Suprapubic skin (tissue), 4 donors: ENCODE measurements around the gene WASF2. TPM values are rescaled to one million over a fixed set of nuclear protein-coding genes. Genes with fewer than 3 reads are reported as not detected.
A peak's percentile ranks its signal among the peaks of the same experiment; 100 is the strongest.
"Not testable (repeated sequence)": the region's sequence is repeated elsewhere in the genome, so short reads cannot be mapped to it uniquely, and the experiment has no call there.

ENCODE experiments used
- DNase-seq, 2 donors: peaks; one replicate each; pipeline ENCODE4 v3.0.0-alpha.2; 2019; ENCODE audit warnings: low spot score in 2 of 2
- H3K27ac ChIP-seq: fragments of 200-600 bp; sonication (generic); one replicate; pipeline ENCODE4 v1.5.1; 2019
- H3K27me3 ChIP-seq: fragments of 200-600 bp; sonication (generic); one replicate; pipeline ENCODE4 v1.5.1; 2019
- H3K36me3 ChIP-seq: fragments of 200-600 bp; sonication (generic); one replicate; pipeline ENCODE4 v1.5.1; 2019
- H3K4me1 ChIP-seq: fragments of 200-600 bp; sonication (generic); one replicate; pipeline ENCODE4 v1.5.1; 2019
- H3K4me3 ChIP-seq: fragments of 200-600 bp; sonication (generic); one replicate; pipeline ENCODE4 v1.5.1; 2019; ENCODE audit warnings: mild to moderate bottlenecking
- H3K9me3 ChIP-seq: fragments of 200-600 bp; sonication (generic); one replicate; pipeline ENCODE4 v1.5.1; 2019
- EP300 ChIP-seq: sonication (generic); formaldehyde crosslinking; IDR thresholded peaks from one replicate; pipeline ENCODE4 v1.6.1; 2017; ENCODE audit warnings: antibody characterized with exemption
- POLR2A ChIP-seq, 2 donors: fragments of 450-650 bp; IDR thresholded peaks; one replicate each; pipeline ENCODE4 v1.6.1; 2017; ENCODE audit warnings: antibody characterized with exemption in 2 of 2, mild to moderate bottlenecking in 2 of 2, moderate library complexity in 2 of 2
- POLR2AphosphoS5 ChIP-seq, 3 donors: sonication (generic); formaldehyde crosslinking; IDR thresholded peaks; one replicate each; pipeline ENCODE4 v1.6.1; 2017; ENCODE audit warnings: antibody characterized with exemption in 3 of 3
- WGBS: methylation state at CpG from one replicate; pipeline ENCODE4 v1.1.5; 2018; 5-methylcytosine and 5-hydroxymethylcytosine counted together
- total RNA-seq, 4 donors: library from RNA; depleted of rRNA; stranded (reverse); fragments of >200 nt; gene quantifications; one replicate each; pipeline ENCODE4 v1.1.0, GENCODE V29; 2016
- TF ChIP-seq, protein P1 (sequence below), 2 donors: fragments of 200-600 bp in 1 of 2; fragments of 450-650 bp in 1 of 2; sonication (generic) in 1 of 2; IDR thresholded peaks; one replicate each; pipeline ENCODE4 v1.5.1; 2016 to 2019; ENCODE audit warnings: antibody characterized with exemption in 2 of 2, mild to moderate bottlenecking in 1 of 2, moderate library complexity in 1 of 2

Gene WASF2
- total RNA-seq, 4 donors from 2014 or later, result 69.0 to 96.0 (median 90.4) TPM

DNA sequence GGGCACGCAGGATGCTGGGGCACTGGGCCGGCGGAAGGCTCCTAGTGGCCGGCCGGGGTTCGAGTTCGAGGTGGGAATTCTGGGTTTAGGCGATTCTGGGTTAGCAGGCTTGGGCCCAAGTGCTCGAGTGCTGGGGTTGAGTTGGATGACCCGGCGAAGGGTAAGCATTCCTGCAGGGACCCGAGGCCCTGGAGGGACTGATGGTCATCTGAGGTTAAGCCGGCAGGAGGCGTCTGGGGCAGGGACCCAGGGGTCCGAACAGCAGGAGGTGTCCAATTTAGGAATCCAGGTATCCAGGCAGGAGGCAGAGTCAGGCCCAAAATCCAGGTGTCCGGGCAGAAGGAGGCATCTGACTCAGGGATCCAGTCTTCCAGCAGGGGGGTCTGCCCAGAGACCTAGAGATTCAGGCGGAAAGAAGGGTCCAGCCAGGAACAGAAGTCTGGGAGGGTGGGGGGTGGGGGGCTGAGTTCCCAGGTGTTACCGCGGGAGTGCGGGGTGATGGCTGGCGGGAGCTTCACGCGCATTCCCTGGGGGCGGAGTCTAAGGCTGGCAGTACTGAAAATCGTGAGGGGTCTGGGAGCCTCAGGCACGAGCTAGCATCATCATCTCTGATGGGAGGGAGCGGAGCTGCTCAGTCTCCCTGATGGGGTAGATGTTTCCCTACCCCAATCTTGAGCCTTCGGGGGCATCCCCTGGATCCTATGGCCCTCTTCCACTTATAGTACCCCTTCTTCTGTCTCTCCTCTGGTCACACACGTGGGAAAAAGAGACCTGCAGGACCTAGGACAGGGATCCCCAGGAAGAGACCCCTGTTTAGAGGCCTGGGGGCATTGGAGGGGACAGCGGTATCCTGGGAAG is 97.0 kb downstream of the WASF2 start:
- peaks cover 39% of the 10 kb centered on the region for H3K4me1 ChIP-seq
- no peak for DNase-seq
- no peak overlapping the region for H3K27ac ChIP-seq
- WGBS, result 64% methylated on average over 18 of the region's 30 CpGs
- H3K4me3 ChIP-seq, result peak overlapping the region; percentile 48
- H3K27me3 ChIP-seq, result no peaks in the 10 kb centered on the region
- no peaks in the 10 kb centered on the region for H3K36me3 ChIP-seq
- TF ChIP-seq EP300, result no peak
- TF ChIP-seq POLR2AphosphoS5 (IDR thresholded peaks at IDR 0.05), result no peak
- TF ChIP-seq POLR2A (IDR thresholded peaks at IDR 0.05), result no peak
- TF ChIP-seq, protein P1, sequence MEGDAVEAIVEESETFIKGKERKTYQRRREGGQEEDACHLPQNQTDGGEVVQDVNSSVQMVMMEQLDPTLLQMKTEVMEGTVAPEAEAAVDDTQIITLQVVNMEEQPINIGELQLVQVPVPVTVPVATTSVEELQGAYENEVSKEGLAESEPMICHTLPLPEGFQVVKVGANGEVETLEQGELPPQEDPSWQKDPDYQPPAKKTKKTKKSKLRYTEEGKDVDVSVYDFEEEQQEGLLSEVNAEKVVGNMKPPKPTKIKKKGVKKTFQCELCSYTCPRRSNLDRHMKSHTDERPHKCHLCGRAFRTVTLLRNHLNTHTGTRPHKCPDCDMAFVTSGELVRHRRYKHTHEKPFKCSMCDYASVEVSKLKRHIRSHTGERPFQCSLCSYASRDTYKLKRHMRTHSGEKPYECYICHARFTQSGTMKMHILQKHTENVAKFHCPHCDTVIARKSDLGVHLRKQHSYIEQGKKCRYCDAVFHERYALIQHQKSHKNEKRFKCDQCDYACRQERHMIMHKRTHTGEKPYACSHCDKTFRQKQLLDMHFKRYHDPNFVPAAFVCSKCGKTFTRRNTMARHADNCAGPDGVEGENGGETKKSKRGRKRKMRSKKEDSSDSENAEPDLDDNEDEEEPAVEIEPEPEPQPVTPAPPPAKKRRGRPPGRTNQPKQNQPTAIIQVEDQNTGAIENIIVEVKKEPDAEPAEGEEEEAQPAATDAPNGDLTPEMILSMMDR (IDR thresholded peaks at IDR 0.05), result no peak
- no peaks in the 10 kb centered on the region for H3K9me3 ChIP-seq

DNA sequence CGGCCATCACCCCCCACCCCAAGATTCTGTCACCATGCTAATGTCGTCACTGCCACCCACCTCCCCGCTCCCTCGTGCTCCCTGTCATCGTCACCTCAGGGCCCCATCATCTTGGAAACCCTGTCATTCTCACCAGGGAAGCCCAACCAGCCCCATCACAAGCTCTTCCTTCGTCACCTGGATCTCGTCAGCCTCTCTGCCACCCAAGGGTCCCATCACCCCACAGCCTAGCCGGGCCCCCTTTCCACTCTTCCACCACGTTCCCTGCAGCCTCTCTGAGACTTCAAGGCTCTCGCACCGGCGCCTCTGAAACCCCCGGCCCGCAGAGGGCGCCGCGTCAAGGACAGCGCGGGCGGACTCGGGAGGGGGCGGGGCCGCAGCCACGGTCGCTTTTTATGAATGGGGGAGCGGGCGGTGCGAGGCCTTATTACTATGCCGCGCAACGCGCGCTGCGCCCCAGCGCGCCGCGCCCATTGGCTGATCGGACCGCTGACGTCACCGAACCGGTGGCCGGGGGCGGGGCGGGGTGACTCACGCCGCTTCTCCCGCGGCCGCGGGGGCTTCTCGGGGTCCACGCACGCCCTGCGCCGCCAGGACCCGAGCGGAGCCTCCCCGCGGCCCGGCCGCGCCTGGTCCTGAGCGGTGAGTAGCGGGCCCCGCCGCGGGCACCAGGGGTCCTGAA is 97.7 kb downstream of the WASF2 start, which contains the start of gene GPR3:
TSS of gene GPR3 (plus strand) at position 527 of the 682 bp plus-strand sequence. CDS start 1,177 bp downstream, outside the sequence.
- no peak within 1 kb of the TSS for H3K27ac ChIP-seq
- DNase-seq, result peak; percentile 94 to 96
- TF ChIP-seq, protein P1 (IDR thresholded peaks at IDR 0.05), result peak; percentile 31 to 66
- TF ChIP-seq EP300, result no peak
- TF ChIP-seq POLR2A (IDR thresholded peaks at IDR 0.05), result no peak
- peak in 1 of 3 donors; percentile 55 for TF ChIP-seq POLR2AphosphoS5 (IDR thresholded peaks at IDR 0.05)
- peak within 1 kb of the TSS; percentile 48 for H3K4me3 ChIP-seq
- H3K9me3 ChIP-seq, result no peaks in the 10 kb centered on the region
- H3K36me3 ChIP-seq, result no peaks in the 10 kb centered on the region
- peaks cover 35% of the 10 kb centered on the region for H3K4me1 ChIP-seq
- H3K27me3 ChIP-seq, result no peaks in the 10 kb centered on the region
- WGBS, result 6% methylated on average over 32 of the region's 69 CpGs

DNA sequence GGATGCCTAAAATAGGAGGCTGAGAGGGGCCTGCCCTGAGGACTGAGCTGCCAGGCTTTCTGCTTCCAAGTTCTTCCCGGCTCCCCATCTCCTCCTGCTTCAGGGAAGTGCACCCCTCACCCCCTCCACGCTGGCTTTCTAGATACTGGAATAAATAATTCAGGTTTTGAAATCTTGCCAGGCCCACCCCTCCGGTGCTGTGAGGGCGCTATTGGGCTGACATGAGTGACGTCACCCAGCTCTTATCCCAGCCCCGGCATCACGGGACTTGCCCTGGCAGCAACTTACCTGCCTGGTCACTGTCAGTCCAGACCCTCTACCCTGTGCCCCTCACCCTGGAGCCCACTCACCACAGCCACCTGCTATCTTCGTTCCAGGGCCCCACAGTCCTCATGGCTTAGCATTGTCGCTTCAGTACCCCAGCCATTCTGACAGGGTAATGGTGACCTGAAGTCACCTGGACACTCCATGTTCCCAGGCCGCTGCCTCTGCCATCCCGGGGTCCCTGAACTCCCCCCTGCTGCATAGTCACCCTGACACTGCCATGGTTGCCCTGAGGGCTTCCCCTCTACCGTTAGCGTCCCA is 98.4 kb downstream of the WASF2 start:
- Histone ChIP-seq H3K9me3 (no peaks in the 10 kb centered on the region), H3K4me3 (peak overlapping the region; percentile 48), H3K27me3 (no peaks in the 10 kb centered on the region), H3K36me3 (no peaks in the 10 kb centered on the region), H3K27ac (no peak overlapping the region), H3K4me1 (peaks cover 30% of the 10 kb centered on the region)
- TF ChIP-seq POLR2AphosphoS5 (IDR thresholded peaks at IDR 0.05) (no peak), POLR2A (IDR thresholded peaks at IDR 0.05) (no peak), EP300 (no peak)
- TF ChIP-seq, protein P1 (IDR thresholded peaks at IDR 0.05), result no peak
- 16% methylated on average over 12 of the region's 13 CpGs for WGBS
- no peak for DNase-seq

DNA sequence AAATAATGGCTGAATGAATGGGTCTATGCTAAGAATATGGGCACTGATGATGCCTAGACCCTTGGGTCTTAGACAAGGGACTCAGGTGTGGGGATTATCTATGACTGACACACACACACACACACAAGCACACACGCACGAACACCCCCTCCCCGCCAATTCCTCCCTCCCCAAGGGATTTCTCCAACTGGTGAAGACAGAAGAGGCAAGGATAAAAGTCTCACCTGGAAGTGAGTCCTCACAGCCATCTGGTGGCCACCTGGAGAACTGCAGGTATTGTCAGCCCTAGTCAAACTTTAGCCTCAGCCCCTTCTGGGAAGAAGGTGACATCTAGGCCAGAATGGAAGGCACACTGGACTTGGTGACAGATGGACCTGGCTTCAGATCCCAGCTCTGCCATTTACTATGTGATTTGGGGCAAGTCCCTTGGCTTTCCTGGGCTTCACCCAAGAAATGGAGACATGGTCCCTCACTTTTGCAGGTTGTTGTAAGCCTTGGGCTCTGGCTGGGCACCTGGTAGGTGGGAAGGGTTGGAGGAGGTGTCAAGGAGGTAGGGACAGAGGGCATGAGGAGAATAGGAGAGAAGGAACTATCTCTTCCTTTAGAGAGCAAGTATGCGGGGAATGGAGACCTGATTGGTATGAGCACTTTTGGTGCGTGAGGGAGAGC is 101.5 kb downstream of the WASF2 start:
- no peak overlapping the region for H3K27ac ChIP-seq

DNA sequence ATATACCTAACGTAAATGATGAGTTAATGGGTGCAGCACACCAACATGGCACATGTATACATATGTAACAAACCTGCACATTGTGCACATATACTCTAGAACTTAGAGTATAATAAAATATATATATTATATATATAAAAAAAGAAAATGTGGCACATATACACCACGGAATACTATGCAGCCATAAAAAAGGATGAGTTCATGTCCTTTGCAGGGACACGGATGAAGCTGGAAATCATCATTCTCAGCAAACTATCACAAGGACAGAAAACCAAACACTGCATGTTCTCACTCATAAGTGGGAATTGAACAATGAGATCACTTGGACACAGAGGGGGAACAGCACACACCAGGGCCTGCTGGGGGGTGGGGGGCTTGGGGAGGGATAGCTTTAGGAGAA is 105.2 kb downstream of the WASF2 start:
- H3K27ac ChIP-seq, H3K4me3 ChIP-seq, DNase-seq, H3K9me3 ChIP-seq, H3K36me3 ChIP-seq, H3K27me3 ChIP-seq: not testable (repeated sequence)
- whole genome bisulfite sequencing, result 96% methylated on average over 3 of the region's 3 CpGs
- H3K4me1 ChIP-seq, result peaks cover 37% of the 10 kb centered on the region

More for the DNA sequence above, 101.5 kb downstream of the WASF2 start:
- Histone ChIP-seq H3K27me3 (no peaks in the 10 kb centered on the region), H3K4me1 (peaks cover 18% of the 10 kb centered on the region), H3K9me3 (no peaks in the 10 kb centered on the region), H3K4me3 (no peak overlapping the region), H3K36me3 (no peaks in the 10 kb centered on the region)
- 38% methylated on average over 5 of the region's 5 CpGs for WGBS
- no peak for DNase-seq
- TF ChIP-seq POLR2A (IDR thresholded peaks at IDR 0.05), result no peak
- TF ChIP-seq EP300, result no peak
- TF ChIP-seq, protein P1 (IDR thresholded peaks at IDR 0.05), result peak; percentile 80 to 83
